Stomach smooth muscle (tissue), 2 donors: ENCODE results near the gene DBH.
"Not testable (repeated sequence)": the region's sequence is repeated elsewhere in the genome, so short reads cannot be mapped to it uniquely, and the experiment has no call there.

ENCODE experiments used
- H3K27ac ChIP-seq: one replicate; pipeline ENCODE4 v1.7.0; 2013; ENCODE audit warnings: mild to moderate bottlenecking, low read length, inconsistent platforms
- H3K27me3 ChIP-seq, 2 donors: one replicate each; pipeline ENCODE4 v1.7.0; 2013; ENCODE audit warnings: low read length in 2 of 2; ENCODE audit not compliant: insufficient read depth in 2 of 2, control insufficient read depth in 1 of 2
- H3K36me3 ChIP-seq, 2 donors: one replicate each; pipeline ENCODE4 v1.7.0; 2013; ENCODE audit warnings: low read length in 2 of 2; ENCODE audit not compliant: control insufficient read depth in 2 of 2, insufficient read depth in 2 of 2
- H3K4me1 ChIP-seq: one replicate; pipeline ENCODE4 v1.7.0; 2013; ENCODE audit warnings: low read length; ENCODE audit not compliant: control insufficient read depth, insufficient read depth
- H3K4me3 ChIP-seq, 2 donors: one replicate each; pipeline ENCODE4 v1.7.0; 2013; ENCODE audit warnings: low read length in 2 of 2
- H3K9ac ChIP-seq, 2 donors: one replicate each; pipeline ENCODE4 v1.7.0; 2013; ENCODE audit warnings: low read length in 2 of 2, mild to moderate bottlenecking in 1 of 2
- H3K9me3 ChIP-seq, 2 donors: one replicate each; pipeline ENCODE4 v1.7.0; 2013; ENCODE audit warnings: low read length in 2 of 2; ENCODE audit not compliant: control insufficient read depth in 2 of 2
- donor health status: healthy.
- donor health status: Pancreatic carcinoma.

The DBH gene

GRCh38 chr9:133666845-133667244 is 30.7 kb downstream of the DBH start:
- no peaks in the 10 kb centered on the region for H3K9me3 ChIP-seq
- H3K27me3 ChIP-seq: peaks cover 2 to 10% of the 10 kb centered on the region in 2 donors
- no peak overlapping the region for H3K9ac ChIP-seq

GRCh38 chr9:133667759-133668450 is 31.7 kb downstream of the DBH start:
- Histone ChIP-seq H3K9ac (no peak overlapping the region), H3K27me3 (peaks cover 4 to 5% of the 10 kb centered on the region in 2 donors), H3K36me3 (no peaks in the 10 kb centered on the region), H3K9me3 (no peaks in the 10 kb centered on the region), H3K27ac (no peak overlapping the region), H3K4me1 (peaks cover 3% of the 10 kb centered on the region), H3K4me3 (no peak overlapping the region)

More at GRCh38 chr9:133666845-133667244, 30.7 kb downstream of the DBH start:
- no peak overlapping the region for H3K4me3 ChIP-seq
- no peak overlapping the region for H3K27ac ChIP-seq
- no peaks in the 10 kb centered on the region for H3K36me3 ChIP-seq
- peaks cover 3% of the 10 kb centered on the region for H3K4me1 ChIP-seq

- Histone ChIP-seq H3K9me3 (no peaks in the 10 kb centered on the region), H3K9ac (no peak overlapping the region), H3K27ac (no peak overlapping the region), H3K36me3 (no peaks in the 10 kb centered on the region), H3K27me3 (peaks cover 5% of the 10 kb centered on the region in 2 donors), H3K4me3 (no peak overlapping the region), H3K4me1 (peaks cover 3% of the 10 kb centered on the region)
Observed at GRCh38 chr9:133669182-133669801, 33.1 kb downstream of the DBH start.

GRCh38 chr9:133670466-133670865 is 34.3 kb downstream of the DBH start:
- Histone ChIP-seq H3K27me3 (peaks cover 4 to 5% of the 10 kb centered on the region in 2 donors), H3K36me3 (no peaks in the 10 kb centered on the region), H3K9ac (no peak overlapping the region), H3K27ac (no peak overlapping the region), H3K4me3 (no peak overlapping the region), H3K9me3 (no peaks in the 10 kb centered on the region), H3K4me1 (peaks cover 3% of the 10 kb centered on the region)

- H3K9ac ChIP-seq: no peak overlapping the region
Observed at GRCh38 chr9:133671371-133671770, 35.2 kb downstream of the DBH start.

GRCh38 chr9:133672503-133673257 is 36.5 kb downstream of the DBH start:
- Histone ChIP-seq H3K4me1 (no peaks in the 10 kb centered on the region), H3K27ac (no peak overlapping the region), H3K27me3 (peaks cover 2 to 3% of the 10 kb centered on the region in 2 donors), H3K36me3 (no peaks in the 10 kb centered on the region), H3K9me3 (no peaks in the 10 kb centered on the region), H3K9ac (no peak overlapping the region), H3K4me3 (no peak overlapping the region)

More at GRCh38 chr9:133671371-133671770, 35.2 kb downstream of the DBH start:
- Histone ChIP-seq H3K27ac (no peak overlapping the region), H3K27me3 (peaks cover 3 to 5% of the 10 kb centered on the region in 2 donors), H3K36me3 (no peaks in the 10 kb centered on the region), H3K9me3 (no peaks in the 10 kb centered on the region), H3K4me3 (no peak overlapping the region), H3K4me1 (peaks cover 3% of the 10 kb centered on the region)

GRCh38 chr9:133673258-133673655 is 37.1 kb downstream of the DBH start:
- no peak overlapping the region for H3K27ac ChIP-seq
- H3K27me3 ChIP-seq: peaks cover 2 to 3% of the 10 kb centered on the region in 2 donors
- H3K9ac ChIP-seq: no peak overlapping the region
- H3K4me1 ChIP-seq: no peaks in the 10 kb centered on the region
- no peak overlapping the region for H3K4me3 ChIP-seq
- H3K36me3 ChIP-seq: no peaks in the 10 kb centered on the region
- no peaks in the 10 kb centered on the region for H3K9me3 ChIP-seq

GRCh38 chr9:133674091-133674490 is 37.9 kb downstream of the DBH start:
- H3K9ac ChIP-seq: no peak overlapping the region
- no peaks in the 10 kb centered on the region for H3K9me3 ChIP-seq
- no peak overlapping the region for H3K27ac ChIP-seq
- peaks cover 2 to 3% of the 10 kb centered on the region in 2 donors for H3K27me3 ChIP-seq
- no peaks in the 10 kb centered on the region for H3K36me3 ChIP-seq
- no peak overlapping the region for H3K4me3 ChIP-seq
- peaks cover 2% of the 10 kb centered on the region for H3K4me1 ChIP-seq

GRCh38 chr9:133675796-133676195 is 39.6 kb downstream of the DBH start:
- H3K9ac ChIP-seq, H3K4me3 ChIP-seq, H3K9me3 ChIP-seq, H3K27me3 ChIP-seq, H3K36me3 ChIP-seq, H3K27ac ChIP-seq: not testable (repeated sequence)
- H3K4me1 ChIP-seq: peaks cover 12% of the 10 kb centered on the region

- no peaks in the 10 kb centered on the region for H3K36me3 ChIP-seq
- peaks cover 2 to 3% of the 10 kb centered on the region in 2 donors for H3K27me3 ChIP-seq
- no peak overlapping the region for H3K27ac ChIP-seq
- no peak overlapping the region for H3K4me3 ChIP-seq
- H3K9ac ChIP-seq: no peak overlapping the region
- peaks cover 12% of the 10 kb centered on the region for H3K4me1 ChIP-seq
- H3K9me3 ChIP-seq: no peaks in the 10 kb centered on the region
Observed at GRCh38 chr9:133676450-133676849, 40.3 kb downstream of the DBH start.
